EL (cell line): ENCODE data around the gene VTN.

Experiments
- DNase-seq: peaks from one replicate; pipeline ENCODE4 v3.0.0-alpha.2; 2016

The VTN gene

GRCh38 chr17:28395426-28395825 lies 25.3 kb upstream of the VTN start:
- DNase-seq: no peak

- DNase-seq: peak; percentile 78
These were observed 24.4 kb upstream of the VTN start for GRCh38 chr17:28394337-28395116.

- no peak for DNase-seq
These were observed 22.4 kb upstream of the VTN start for GRCh38 chr17:28392491-28392890.

- no peak for DNase-seq
These were observed 21.3 kb upstream of the VTN start for GRCh38 chr17:28391401-28391800.

- no peak for DNase-seq
These were observed 20.9 kb upstream of the VTN start for GRCh38 chr17:28390984-28391383.

GRCh38 chr17:28390563-28390962 lies 20.5 kb upstream of the VTN start:
- no peak for DNase-seq

- no peak for DNase-seq
These were observed 20.0 kb upstream of the VTN start for GRCh38 chr17:28390141-28390540.

- no peak for DNase-seq
These were observed 18.0 kb upstream of the VTN start for GRCh38 chr17:28388106-28388505.

- no peak for DNase-seq
These were observed 16.3 kb upstream of the VTN start for GRCh38 chr17:28386391-28386790.

GRCh38 chr17:28385406-28385805 lies 15.3 kb upstream of the VTN start:
- DNase-seq: no peak

GRCh38 chr17:28385037-28385400 lies 14.9 kb upstream of the VTN start:
- no peak for DNase-seq

GRCh38 chr17:28384281-28385036 lies 14.4 kb upstream of the VTN start:
- no peak for DNase-seq

- DNase-seq: no peak
These were observed 11.2 kb upstream of the VTN start for GRCh38 chr17:28381141-28381825.

GRCh38 chr17:28379814-28380801 lies 10.0 kb upstream of the VTN start:
- DNase-seq: peak; percentile 99

GRCh38 chr17:28372945-28373274 lies 2.8 kb upstream of the VTN start:
- DNase-seq: no peak

- peak; percentile 46 for DNase-seq
These were observed 2.3 kb upstream of the VTN start for GRCh38 chr17:28372203-28372944.

GRCh38 chr17:28371245-28372202 lies 1.4 kb upstream of the VTN start, which contains the start of gene SARM1:
Gene SARM1 (plus strand): TSS chr17:28371694. CDS start chr17:28372033, 339 bp downstream.
- DNase-seq: peak; percentile 96

GRCh38 chr17:28370744-28371103 lies 617 bp upstream of the VTN start:
- no peak for DNase-seq

GRCh38 chr17:28369684-28370034 lies 448 bp downstream of the VTN start:
- DNase-seq: no peak

GRCh38 chr17:28368915-28369683 lies 1.0 kb downstream of the VTN start:
- no peak for DNase-seq
